Brain microvascular endothelial cell (primary cell): Measurements from ENCODE around the gene ABHD15.

Experiments
- DNase-seq: peaks from one replicate; pipeline ENCODE4 v3.0.0-alpha.2; 2020
- H3K27ac ChIP-seq: fragments of 250-450 bp; sonication (Bioruptor Pico); 2 replicates; pipeline ENCODE4 v1.5.1; 2020; ENCODE audit warnings: mild to moderate bottlenecking, moderate library complexity
- H3K27me3 ChIP-seq: fragments of 250-450 bp; sonication (Bioruptor Pico); replicated peaks from 2 replicates; pipeline ENCODE4 v1.5.1; 2020; ENCODE audit warnings: mild to moderate bottlenecking
- H3K36me3 ChIP-seq: fragments of 250-450 bp; sonication (Bioruptor Pico); replicated peaks from 2 replicates; pipeline ENCODE4 v1.5.1; 2020; ENCODE audit warnings: mild to moderate bottlenecking
- H3K4me3 ChIP-seq: 2 replicates; pipeline ENCODE4 v1.5.1; 2011; ENCODE audit warnings: low read depth, mild to moderate bottlenecking, control low read depth, low read length, moderate library complexity
- in situ Hi-C: cut with HindIII; loops from 2 replicates; pipeline ENCODE4 v1.10.0; 2017; ENCODE audit warnings: low sequenced_read_pairs, low pct_ligation_motif_present
- TF ChIP-seq, protein P1 (sequence below): IDR thresholded peaks from 2 replicates; pipeline ENCODE4 v1.5.1; 2011; ENCODE audit warnings: low read depth, mild to moderate bottlenecking, moderate library complexity, low read length, control low read depth, inconsistent platforms; ENCODE audit errors: missing control alignments

ABHD15 gene

GRCh38 chr17:29567554-29568330, 905 bp upstream of the ABHD15 start:
- H3K27me3 ChIP-seq, result no peaks in the 10 kb centered on the region
- peak; percentile 29 for DNase-seq
- H3K4me3 ChIP-seq, result peak overlapping the region; percentile 69
- peaks cover 2% of the 10 kb centered on the region for H3K36me3 ChIP-seq
- in situ Hi-C loops, result no loop called here
- no peak overlapping the region for H3K27ac ChIP-seq
- TF ChIP-seq, protein P1, sequence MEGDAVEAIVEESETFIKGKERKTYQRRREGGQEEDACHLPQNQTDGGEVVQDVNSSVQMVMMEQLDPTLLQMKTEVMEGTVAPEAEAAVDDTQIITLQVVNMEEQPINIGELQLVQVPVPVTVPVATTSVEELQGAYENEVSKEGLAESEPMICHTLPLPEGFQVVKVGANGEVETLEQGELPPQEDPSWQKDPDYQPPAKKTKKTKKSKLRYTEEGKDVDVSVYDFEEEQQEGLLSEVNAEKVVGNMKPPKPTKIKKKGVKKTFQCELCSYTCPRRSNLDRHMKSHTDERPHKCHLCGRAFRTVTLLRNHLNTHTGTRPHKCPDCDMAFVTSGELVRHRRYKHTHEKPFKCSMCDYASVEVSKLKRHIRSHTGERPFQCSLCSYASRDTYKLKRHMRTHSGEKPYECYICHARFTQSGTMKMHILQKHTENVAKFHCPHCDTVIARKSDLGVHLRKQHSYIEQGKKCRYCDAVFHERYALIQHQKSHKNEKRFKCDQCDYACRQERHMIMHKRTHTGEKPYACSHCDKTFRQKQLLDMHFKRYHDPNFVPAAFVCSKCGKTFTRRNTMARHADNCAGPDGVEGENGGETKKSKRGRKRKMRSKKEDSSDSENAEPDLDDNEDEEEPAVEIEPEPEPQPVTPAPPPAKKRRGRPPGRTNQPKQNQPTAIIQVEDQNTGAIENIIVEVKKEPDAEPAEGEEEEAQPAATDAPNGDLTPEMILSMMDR, result peak; percentile 39

GRCh38 chr17:29567304-29567553, 392 bp upstream of the ABHD15 start:
- no peak for DNase-seq
- Histone ChIP-seq H3K36me3 (peaks cover 2% of the 10 kb centered on the region), H3K27me3 (no peaks in the 10 kb centered on the region), H3K4me3 (peak overlapping the region; percentile 69), H3K27ac (no peak overlapping the region)
- in situ Hi-C loops, result no loop called here
- TF ChIP-seq, protein P1, result no peak

- TF ChIP-seq, protein P1, result peak; percentile 41
- DNase-seq, result no peak
Observed at GRCh38 chr17:29565643-29566472, 979 bp downstream of the ABHD15 start.

DNA sequence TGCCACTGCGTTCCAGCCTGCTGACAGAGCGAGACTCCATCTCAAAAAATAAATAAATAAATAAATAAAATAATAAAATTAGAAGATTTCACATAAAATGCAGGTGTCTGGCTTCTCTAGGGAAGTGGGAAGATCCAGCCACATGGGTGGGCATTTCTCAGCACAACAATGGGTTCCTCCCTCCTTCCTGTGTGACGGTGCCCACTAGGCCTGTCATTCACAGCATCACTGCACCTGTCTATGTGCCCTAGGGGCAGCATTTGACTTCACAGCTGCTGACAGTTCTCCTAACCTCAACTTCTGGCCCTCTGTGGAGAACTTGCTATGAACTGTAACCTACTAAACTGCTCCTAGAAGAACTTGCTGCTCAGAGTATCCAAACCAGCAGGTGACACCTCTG, 3.0 kb downstream of the ABHD15 start:
- Histone ChIP-seq H3K27me3 (no peaks in the 10 kb centered on the region), H3K4me3 (no peak overlapping the region), H3K27ac (no peak overlapping the region), H3K36me3 (no peaks in the 10 kb centered on the region)
- in situ Hi-C loops, result no loop called here
- TF ChIP-seq, protein P1, result no peak
- no peak for DNase-seq

More at GRCh38 chr17:29565643-29566472, 979 bp downstream of the ABHD15 start:
- in situ Hi-C loops, result no loop called here
- H3K27ac ChIP-seq, result no peak overlapping the region
- no peaks in the 10 kb centered on the region for H3K36me3 ChIP-seq
- peak overlapping the region; percentile 48 for H3K4me3 ChIP-seq
- H3K27me3 ChIP-seq, result no peaks in the 10 kb centered on the region

GRCh38 chr17:29562615-29563014, 4.2 kb downstream of the ABHD15 start:
- DNase-seq, result no peak
- no peaks in the 10 kb centered on the region for H3K36me3 ChIP-seq
- TF ChIP-seq, protein P1, result no peak
- H3K4me3 ChIP-seq, result no peak overlapping the region
- H3K27me3 ChIP-seq, result no peaks in the 10 kb centered on the region
- in situ Hi-C loops, result no loop called here
- H3K27ac ChIP-seq, result no peak overlapping the region
